GM18502 (cell line): Measurements from ENCODE around the gene NANP.
"Not testable (repeated sequence)": the region's sequence is repeated elsewhere in the genome, so short reads cannot be mapped to it uniquely, and the experiment has no call there.

Experiments used
- ATAC-seq: cut with Tn5 transposase; IDR thresholded peaks from one replicate; pipeline ENCODE4 v1.9.1; 2021; ENCODE audit warnings: mild to moderate bottlenecking; ENCODE audit not compliant: unreplicated experiment, poor library complexity

Gene NANP

DNA sequence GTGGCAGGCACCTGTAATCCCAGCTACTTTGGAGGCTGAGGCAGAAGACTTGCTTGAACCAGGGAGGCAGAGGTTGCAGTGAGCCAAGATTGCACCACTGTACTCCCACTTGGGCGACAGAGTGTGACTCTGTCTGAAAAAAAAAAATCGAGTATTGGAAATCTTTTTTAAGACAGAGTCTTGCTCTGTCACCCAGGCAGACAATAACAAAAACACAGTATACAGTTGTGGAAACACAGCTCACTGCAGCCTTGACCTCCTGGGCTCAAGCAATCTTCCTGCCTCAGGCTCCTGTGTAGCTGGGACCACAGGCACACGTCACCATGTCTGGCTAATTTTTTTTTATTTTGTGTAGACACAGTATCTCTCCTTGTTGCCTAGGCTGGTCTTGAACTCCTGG is 15.0 kb downstream of the NANP start:
- no peak for ATAC-seq

GRCh38 chr20:25606094-25606695 is 17.6 kb downstream of the NANP start:
- ATAC-seq = no peak

GRCh38 chr20:25605148-25605547 is 18.7 kb downstream of the NANP start:
- no peak for ATAC-seq

DNA sequence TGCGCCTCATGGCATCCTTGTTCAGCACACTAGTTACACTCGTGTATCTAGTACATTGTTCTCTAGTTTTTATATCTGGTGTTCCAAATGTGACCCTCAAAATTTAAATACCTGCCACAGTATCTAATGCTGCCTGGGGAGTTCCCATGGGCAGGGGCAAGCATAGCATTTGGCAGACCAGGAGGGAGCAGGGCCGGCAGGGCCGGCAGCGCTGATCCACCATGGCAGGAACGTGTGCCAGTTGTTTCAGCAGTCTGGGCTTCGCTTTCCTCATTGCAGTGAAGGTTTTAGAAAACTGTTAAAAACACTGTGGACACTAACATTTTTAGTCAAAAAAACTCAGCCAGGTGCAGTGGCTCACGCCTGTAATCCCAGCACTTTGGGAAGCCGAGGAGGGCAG is 19.2 kb downstream of the NANP start:
- ATAC-seq = no peak

GRCh38 chr20:25602914-25603309 is 20.9 kb downstream of the NANP start:
- ATAC-seq = not testable (repeated sequence)

DNA sequence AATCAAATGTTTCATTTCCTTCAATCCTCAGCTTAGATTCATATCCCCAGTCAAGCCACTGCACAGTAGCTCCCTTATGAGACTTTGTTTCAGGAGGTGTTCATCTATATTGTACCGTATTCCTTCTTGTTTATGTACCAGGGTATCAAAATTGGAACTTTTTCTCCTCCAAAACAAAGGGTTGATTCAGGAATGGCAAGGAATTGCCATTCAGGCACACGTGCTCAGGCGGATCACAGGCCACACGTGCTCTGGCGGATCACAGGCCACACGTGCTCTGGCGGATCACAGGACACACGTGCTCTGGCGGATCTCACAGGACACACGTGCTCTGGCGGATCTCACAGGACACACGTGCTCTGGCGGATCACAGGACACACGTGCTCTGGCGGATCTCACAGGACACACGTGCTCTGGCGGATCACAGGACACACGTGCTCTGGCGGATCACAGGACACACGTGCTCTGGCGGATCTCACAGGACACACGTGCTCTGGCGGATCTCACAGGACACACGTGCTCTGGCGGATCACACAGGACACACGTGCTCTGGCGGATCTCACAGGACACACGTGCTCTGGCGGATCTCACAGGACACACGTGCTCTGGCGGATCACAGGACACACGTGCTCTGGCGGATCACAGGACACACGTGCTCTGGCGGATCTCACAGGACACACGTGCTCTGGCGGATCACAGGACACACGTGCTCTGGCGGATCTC is 21.5 kb downstream of the NANP start:
- ATAC-seq = not testable (repeated sequence)

DNA sequence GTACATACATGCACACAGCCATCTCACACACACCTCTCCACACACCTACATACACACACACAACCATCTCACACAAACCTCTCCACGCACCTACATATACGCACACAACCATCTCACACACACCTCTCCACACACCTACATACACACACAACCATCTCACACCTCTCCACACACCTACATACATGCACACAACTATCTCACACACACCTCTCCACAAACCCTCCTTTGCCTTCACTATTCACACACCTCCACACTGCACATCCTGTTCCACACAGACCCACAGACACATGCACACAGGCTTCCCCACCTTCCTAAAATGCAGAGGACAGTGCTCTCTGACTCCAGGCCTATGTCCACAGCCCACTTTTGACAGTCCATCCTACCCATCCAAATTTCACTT is 22.2 kb downstream of the NANP start:
- no peak for ATAC-seq

DNA sequence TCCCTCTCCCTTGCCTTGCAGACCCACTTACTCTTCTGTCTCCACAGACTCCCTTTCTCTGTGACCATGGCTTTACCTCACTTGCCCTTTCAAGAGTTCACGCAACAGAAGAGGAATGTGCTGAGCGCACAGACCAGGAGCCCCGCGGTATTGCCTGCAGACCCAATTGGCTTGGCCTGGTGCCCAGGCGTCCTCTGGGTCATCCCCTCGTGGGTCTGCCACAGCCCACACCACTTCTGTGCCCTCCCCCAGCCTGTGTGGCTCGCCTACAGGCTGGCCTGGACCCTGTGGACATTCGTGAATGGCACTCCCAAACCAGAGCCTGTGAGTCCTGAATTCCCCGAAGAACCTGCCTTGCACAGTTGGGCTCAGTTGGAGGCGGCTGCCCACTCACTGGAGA is 23.2 kb downstream of the NANP start:
- no peak for ATAC-seq

DNA sequence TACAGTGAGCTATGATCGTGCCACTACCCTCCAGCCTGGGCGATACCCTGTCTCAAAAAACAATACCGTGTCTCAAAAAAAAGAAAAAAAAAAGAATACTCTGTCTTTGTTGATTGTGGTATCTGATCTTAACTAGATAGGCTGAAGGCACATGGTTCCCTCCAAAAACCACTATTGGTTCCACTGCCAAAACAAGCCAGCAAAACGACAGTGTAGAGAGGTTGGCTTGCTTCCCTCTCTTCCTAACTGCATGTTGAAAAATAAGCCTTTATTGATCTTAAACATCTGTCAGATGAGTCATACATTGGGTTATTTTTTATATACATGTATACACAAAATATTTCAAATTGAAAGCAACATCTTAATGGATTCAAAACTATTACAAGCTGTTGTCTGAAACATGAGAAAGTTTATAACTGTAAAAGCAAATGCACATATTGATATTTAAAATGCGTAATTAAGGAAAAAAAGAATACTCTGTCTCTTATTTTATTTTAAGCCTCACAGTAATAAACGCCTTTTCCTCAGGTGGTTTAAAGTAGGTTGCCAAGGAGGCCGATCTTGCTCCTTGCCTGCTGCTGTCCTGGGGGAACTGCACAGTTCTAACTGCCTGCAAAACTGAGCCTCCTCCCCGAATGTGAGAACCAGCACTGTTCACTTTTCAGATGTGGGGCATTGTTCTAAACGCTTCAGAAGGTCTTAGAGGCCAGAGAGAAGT is 31.5 kb downstream of the NANP start:
- no peak for ATAC-seq

DNA sequence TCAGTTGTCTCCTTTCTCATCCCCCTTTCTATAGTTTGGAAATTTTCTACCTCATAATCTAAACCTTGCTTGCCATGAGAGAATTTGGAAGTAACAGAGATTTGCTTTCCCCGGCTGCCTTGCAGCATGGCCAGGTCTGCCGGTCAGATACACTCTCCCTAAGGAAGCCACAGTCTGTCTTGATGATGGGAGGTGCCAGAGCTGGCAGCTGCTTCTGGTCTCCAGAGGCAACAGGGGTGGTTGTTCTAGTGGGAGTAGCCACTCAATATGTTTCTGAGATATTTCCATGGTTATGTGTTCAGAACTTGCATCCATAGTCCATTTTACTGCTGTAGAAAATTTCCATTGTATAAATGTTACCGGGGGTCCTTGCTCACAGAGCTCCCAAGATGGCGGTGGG is 33.0 kb downstream of the NANP start:
- ATAC-seq = not testable (repeated sequence)

DNA sequence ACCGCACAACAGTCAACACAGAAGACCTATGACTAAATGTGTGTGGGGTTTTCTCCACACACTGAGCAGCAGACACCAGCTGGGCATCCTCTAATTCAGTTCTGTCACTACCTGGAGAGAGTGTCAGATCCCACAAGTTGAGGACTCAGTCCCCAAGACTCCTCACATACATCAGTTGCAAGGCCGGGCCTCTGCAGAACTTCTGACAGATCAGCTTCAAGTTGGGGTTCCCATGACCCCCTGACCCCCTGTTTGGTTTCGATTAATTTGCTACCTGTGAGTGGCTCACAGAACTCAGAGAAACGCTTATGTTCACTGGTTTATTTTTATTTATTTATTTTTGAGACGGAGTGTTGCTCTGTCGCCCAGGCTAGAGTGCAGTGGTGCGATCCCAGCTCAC is 35.3 kb downstream of the NANP start:
- ATAC-seq = no peak

- no peak for ATAC-seq
Measured at GRCh38 chr20:25587536-25587935, 36.3 kb downstream of the NANP start.

- ATAC-seq = no peak
Measured at GRCh38 chr20:25586877-25587276, 36.9 kb downstream of the NANP start.

- ATAC-seq = peak; percentile 73
Measured at GRCh38 chr20:25584905-25585704, 38.7 kb downstream of the NANP start, which contains the start of gene NINL. Gene NINL (minus strand): TSS chr20:25585531. CDS start chr20:25526587, 58,944 bp downstream.

DNA sequence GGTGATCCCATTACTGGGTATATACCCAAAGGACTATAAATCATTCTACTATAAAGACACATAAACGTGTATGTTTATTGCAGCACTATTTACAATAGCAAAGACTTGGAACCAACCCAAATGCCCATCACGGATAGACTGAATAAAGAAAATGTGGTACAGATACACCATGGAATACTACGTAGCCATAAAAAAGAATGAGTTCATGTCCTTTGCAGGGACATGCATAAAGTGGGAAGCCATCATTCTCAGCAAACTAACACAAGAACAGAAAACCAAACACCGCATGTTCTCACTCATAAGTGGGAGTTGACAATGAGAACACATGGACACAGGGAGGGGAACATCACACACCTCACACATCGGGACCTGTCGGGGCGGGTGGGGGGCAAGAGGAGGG is 40.2 kb downstream of the NANP start:
- ATAC-seq = not testable (repeated sequence)

GRCh38 chr20:25580711-25581110 is 43.1 kb downstream of the NANP start:
- ATAC-seq = no peak

- no peak for ATAC-seq
Measured at GRCh38 chr20:25579081-25579770, 44.6 kb downstream of the NANP start.

DNA sequence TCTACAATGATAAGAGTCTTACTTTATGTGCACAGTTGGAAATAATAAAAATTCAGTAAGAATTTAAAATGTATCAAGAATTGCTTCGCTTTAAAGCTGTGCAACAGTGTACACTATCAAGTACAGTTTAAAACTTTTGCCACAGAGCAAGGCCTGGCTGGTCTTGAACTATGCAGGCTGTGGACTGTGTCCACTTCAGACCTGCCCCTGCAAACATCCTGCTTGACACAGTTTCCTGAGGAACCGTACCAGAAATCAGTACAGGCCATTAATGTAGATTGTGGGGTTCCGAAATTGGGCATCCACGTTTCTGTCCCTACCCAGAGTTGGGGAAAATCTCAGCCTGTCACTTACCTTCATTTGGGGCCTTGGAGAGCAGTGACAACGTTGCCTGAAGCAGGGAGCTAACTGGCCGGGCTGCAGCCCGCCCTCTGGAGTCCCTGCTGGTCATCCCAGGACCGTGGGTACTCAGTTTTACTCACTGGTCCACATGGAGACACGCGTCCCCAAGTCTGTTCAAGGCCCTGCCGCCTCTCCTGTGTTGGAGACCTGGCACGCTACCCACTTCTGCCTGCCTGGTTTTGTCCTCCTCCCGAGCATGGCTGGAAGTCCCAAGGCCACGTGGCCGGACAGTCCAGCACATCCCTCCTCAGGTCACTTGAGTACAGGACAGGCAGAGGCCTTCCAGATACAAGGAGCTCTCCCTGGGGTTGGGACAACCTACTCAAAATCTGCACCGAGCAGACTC is 46.9 kb downstream of the NANP start:
- no peak for ATAC-seq

- no peak for ATAC-seq
Measured at GRCh38 chr20:25574411-25574810, 49.4 kb downstream of the NANP start.
